Liver (tissue), 3 donors: Measurements from ENCODE around the gene LRRC8B.

ENCODE experiments used
- CTCF ChIP-seq: fragments of 150-350 bp; IDR thresholded peaks from 2 replicates; pipeline ENCODE4 v1.5.1; 2017; ENCODE audit warnings: improper control_type of control experiment, low read depth, low read length; ENCODE audit not compliant: missing input control
- MAX ChIP-seq: IDR thresholded peaks from 2 replicates; pipeline ENCODE4 v1.6.1; 2016; ENCODE audit warnings: antibody characterized with exemption
- SP1 ChIP-seq: IDR thresholded peaks from 2 replicates; pipeline ENCODE4 v1.6.1; 2018; ENCODE audit warnings: antibody characterized with exemption, mild to moderate bottlenecking
- YY1 ChIP-seq: IDR thresholded peaks from 2 replicates; pipeline ENCODE4 v1.6.1; 2016; ENCODE audit warnings: antibody characterized with exemption, mild to moderate bottlenecking
- donor health status: healthy.
- donor health status: healthy.

GRCh38 chr1:89547563-89548116 lies 23.0 kb downstream of the LRRC8B start:
- TF ChIP-seq CTCF, result no peak
- no peak for TF ChIP-seq YY1
- no peak for TF ChIP-seq MAX
- TF ChIP-seq SP1, result no peak
